ENCODE measurements around the gene ATP8A1. TPM values are rescaled to one million over a fixed set of nuclear protein-coding genes. Genes with fewer than 3 reads are reported as not detected.

The ATP8A1 gene
- total RNA-seq, 1 donor from 2014 or later = 54.6 TPM

DNA sequence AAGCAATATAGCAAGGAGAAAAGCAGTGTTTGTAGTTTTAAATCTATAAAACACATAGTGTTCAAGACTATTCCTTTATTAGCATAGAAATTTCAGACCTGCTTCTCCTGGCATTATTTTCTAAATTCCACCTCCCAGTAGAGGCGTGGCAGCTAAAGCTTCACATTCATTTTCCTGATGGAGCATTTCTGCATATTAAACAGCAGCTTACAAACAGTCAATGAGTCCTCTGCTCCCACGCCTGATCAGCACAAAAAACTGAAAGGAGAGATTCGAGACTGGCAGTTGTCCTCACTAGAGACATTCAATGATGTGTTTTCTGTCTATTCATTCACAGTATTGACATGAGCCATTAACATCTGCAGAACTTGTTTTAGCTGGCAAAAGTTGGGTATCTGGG is 198.2 kb downstream of the ATP8A1 start:
- intact Hi-C loops (cut with DNase I) = loop anchor here (5.0 kb wide), 1 partner anchor 1196 kb away; no protein-coding TSS in a partner anchor
- DNase-seq (ENCODE audit: low spot score) (no peak), ATAC-seq (peak; percentile 50)

DNA sequence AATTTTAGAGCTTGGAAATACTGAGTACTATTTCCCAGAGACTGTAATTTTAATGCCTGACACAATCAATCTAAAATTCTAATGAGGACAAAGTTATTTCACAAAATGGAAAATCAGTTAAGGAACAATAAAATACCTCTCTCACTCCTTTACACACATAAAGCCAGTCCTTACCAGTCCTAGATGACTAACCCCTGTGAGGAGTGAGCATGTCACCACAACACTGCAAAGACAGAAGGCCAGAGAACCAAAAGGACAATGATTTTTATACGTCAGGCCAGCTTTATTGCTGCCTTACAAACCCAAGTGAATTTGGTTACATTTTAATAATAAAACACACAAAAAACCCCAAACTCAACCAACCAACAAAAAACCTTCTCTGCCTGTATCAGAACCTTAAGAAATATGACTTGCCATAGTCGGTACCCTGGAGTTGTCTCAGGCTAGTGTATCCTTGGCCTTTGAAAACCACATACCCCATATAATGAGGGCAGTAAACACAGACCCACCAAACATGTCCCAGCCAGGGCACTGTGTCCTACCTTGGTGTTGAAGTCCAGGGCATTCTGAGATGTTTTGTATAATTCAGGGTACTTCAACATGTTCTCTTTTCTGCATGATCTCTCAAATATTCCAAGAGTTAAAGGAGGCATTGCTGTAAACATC is 202.0 kb downstream of the ATP8A1 start:
- intact Hi-C loops (cut with DNase I) = loop anchor here (5.0 kb wide), 1 partner anchor 1193 kb away; no protein-coding TSS in a partner anchor
- ATAC-seq (no peak), DNase-seq (ENCODE audit: low spot score) (no peak)

DNA sequence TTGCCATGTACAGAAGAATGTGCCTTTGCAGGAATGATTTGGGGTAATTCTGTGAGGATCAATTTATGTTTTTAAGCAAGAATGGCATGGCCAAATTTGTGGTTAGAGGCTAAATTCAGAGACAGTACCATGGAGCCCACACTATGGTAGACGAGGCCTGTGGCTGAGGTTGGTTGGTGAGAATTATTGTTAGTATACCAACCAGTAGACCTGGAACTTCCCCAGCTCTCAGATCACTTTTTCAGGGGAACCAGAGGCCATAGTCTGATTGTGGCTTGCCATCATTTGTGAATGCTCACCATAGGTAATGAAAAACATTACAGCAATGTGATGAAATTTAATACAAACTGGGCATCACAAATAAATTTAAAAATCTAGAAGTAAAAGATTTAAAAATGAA is 203.3 kb downstream of the ATP8A1 start:
- intact Hi-C loops (cut with DNase I) = loop anchor here (1.0 kb wide), 1 partner anchor 14 kb away; no protein-coding TSS in a partner anchor
- ATAC-seq (no peak), DNase-seq (ENCODE audit: low spot score) (no peak)

DNA sequence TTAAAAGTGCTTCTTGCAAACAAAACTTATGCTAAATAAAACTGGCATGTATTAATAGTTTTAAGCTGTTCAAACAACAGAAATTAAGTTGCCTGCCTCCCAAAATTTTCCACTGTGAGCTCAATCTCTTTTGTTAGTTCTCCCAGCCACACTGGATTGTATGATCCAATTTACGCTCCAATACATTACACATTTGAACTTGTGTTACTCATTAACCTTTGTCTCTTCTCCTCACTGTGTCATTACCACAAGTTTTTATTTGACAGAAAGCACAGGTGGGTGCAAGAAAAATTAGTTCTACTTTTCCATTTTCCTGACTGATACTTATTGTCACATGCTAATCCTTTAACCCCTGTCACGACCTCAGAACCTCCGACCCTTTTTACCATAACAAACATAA is 204.1 kb downstream of the ATP8A1 start:
- ATAC-seq (no peak), DNase-seq (ENCODE audit: low spot score) (no peak)
- intact Hi-C loops (cut with DNase I) = loop anchor here (1.0 kb wide), 1 partner anchor 14 kb away; no protein-coding TSS in a partner anchor

DNA sequence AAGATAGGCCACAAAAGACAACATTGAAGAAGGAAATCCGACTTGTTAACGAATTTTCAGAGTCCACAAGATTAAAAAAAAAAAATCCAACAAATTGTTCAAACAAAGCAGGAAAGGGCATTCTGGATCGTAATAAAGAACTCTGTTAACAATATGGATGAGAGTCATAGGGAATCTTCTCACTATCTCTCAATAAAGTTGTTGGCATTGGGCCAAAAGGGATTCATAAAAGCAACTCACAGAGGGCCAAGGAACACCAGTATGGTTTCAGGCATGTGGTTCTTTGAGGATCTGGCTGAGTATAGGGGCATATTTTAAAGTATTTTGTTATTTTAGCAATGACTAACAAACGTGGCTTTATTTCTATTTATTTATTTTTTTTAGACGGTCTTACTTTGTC is 210.1 kb downstream of the ATP8A1 start:
- ATAC-seq (no peak), DNase-seq (ENCODE audit: low spot score) (no peak)
- intact Hi-C loops (cut with DNase I) = no loop called here

DNA sequence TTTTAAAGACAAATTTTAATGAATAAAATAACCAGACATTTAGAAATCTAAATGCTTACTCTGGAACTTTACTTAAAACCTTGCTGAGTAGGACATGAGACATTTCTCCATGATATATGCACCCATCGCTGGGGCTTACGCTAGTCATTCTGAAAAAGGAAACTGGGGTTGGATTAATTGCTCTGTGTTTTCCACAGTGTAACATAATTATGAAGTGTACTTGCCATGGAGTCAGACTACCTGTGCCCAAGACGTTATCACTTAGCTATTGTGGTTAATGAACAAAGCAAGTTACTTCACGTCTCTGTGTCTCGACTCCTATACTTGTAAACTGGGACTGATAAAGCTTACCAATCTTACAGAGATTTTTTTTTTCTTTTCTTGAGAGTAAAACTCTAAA is 211.9 kb downstream of the ATP8A1 start:
- DNase-seq (ENCODE audit: low spot score) = no peak
- intact Hi-C loops (cut with DNase I) = no loop called here
- no peak for ATAC-seq

DNA sequence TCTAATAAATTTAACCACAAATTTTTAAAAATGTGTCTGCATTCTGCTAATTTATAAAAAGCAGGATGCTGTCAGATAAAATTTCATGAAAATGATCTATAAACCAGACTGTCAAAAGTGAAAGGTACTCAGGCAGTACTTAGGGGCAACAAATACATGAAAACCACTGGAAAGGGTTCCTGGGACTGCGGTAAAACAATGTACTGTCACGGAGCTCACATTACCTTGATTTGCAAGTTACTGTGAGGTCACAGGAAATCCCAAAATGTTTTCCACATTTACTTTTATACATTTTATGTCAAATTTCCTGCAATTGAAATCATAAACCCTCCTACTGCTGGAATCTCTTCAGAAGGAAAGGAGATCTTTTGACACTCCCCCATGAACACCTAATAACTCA is 214.3 kb downstream of the ATP8A1 start:
- no peak for ATAC-seq
- intact Hi-C loops (cut with DNase I) = no loop called here
- DNase-seq (ENCODE audit: low spot score) = no peak

DNA sequence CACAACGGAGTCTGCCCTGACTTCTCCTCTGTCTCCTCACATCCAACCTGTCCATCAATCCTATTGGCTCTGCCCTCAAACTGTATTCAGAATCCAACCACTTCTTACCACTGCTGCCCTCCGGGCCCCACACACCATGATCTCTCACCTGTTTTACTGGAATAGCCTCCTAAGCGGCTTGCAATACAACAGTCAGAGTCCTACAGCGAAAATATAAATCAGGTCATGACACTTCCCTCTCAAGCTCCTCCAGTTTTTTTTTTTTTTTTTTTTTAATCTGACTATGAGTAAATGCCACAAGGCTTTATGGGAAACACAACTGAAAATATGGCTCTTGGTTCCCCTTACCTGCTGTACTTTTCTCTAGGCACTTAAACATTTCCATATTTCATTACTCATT is 216.8 kb downstream of the ATP8A1 start:
- intact Hi-C loops (cut with DNase I) = no loop called here
- DNase-seq (ENCODE audit: low spot score) = no peak
- no peak for ATAC-seq

DNA sequence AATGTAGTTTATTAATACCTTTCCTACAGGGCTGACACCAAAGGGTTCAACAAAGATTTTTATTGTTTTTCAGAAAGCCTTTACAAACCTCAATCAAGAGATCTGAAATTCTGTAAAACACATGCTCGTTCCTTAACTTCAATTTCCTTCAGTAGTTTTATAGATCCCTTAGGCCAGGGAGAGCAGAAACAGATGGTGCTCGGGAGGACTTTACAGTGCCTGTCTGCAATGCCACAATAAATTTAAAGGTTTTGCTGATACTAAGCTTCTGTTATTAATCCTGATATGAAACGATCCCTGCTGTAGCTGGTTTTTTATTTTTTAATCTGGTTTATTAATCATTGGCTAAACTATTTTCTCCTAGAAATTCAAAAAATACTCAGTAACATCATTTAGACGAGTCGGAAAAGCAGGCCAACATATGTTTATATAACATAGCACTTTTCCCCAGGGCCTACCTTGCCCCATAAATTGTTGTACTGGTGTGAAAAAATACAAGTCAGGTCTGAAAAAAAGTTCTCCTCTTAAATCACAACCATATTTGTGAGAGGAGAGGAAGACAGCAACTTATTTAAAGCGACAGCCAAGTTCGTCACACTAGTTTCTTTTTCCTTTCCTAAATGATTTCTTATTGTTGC is 219.9 kb downstream of the ATP8A1 start:
- DNase-seq (ENCODE audit: low spot score) (no peak), ATAC-seq (no peak)
- intact Hi-C loops (cut with DNase I) = no loop called here

DNA sequence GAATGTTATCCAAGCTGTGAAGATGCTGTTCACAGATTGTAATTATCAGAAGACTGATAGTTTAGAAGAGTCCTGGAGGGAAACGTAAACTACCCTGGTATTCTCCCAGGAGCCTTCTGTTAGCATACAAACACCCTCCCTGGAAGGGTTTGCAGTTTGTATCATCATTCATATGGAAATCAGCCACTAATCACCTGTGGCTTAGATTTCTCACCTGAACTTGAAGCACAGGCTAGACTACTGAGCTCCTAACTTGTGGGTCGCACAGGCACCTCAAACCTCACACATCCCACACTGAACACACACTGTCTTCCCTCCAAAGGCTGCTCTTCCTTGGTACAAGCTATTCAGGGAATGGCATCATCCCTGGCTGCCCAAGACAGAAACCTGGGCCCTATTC is 228.9 kb downstream of the ATP8A1 start:
- ATAC-seq (no peak), DNase-seq (ENCODE audit: low spot score) (no peak)
- intact Hi-C loops (cut with DNase I) = no loop called here

DNA sequence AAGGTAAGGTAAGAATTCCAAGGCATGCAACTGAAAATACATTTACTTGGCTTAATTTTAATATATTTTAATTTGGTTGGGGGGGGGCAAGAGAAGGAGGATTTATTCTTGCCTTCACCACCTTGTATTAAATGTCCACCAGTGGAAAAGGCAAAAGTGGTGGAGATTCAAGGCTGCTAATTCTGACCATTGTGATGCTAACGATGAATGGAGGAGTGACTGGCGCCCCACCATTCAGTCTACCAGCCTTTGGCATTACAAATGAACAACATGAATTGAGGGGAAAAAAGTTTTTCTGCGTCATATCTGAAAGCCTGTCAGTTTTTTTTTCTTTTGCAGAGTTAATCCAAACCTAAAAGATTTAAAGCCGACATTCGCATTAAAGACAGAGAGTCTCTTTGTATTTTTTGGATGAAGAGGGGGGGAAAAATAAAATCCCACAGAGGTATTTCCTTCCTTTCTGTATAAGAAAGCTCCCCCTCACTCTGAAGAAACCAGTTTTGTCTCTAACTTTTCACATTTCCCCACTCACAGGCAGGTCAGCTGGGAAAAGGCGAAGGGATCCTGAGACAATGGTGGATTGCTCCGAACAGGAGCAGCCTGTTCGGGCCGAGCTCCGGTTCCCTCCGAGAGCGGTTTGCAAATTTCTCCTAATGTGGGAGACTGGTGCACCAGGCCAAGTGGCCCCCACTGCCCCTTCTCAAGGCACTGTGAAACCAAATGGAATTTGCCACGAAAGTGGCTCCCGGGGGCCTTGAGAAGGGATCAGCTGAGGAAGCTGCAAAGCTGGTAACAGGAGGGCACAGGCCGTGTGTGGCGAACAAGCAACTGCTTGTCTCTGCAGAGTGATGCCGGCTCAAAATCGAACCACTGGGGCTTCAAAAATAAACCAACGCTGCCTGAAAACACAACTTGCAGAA is 231.5 kb downstream of the ATP8A1 start:
- DNase-seq (ENCODE audit: low spot score) = no peak
- intact Hi-C loops (cut with DNase I) = no loop called here
- no peak for ATAC-seq

DNA sequence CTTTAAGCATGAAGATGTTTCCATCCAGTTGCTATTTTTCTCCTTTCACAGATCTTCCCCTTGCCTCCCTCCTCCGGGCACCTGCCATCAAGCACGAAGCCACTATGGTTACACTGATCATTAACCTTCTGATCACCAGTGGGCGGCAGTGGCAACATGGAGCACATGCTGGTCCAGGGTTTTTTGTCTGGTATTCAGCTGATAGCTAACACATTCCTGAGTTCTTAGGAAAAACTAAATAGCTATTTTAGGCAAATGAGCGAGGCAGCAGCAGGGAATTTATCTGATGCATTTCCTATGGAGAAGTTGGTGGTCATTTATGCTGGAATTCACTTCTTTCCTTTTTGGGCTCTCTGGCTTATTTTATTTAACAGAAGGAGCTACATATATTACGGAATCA is 236.8 kb downstream of the ATP8A1 start:
- ATAC-seq = no peak
- intact Hi-C loops (cut with DNase I) = no loop called here
- DNase-seq (ENCODE audit: low spot score) = no peak

DNA sequence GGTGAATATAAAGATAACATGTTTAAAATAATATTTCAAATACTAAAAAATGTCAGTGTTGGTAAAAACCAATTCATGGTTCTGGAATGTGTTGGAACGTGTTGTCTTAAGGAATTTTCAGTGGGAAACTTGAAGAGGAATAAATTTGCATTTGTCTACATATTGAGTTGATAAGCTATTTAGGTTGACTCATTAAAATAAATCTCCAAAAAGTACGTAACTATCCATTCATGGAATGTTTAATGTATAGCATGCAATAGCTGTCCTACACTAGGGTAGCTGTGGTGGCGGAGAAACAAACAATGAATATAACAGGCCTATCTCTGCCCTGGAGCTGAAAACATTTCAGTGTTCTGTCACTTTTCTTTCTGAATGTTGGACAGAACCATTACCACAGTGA is 239.4 kb downstream of the ATP8A1 start:
- no peak for DNase-seq (ENCODE audit: low spot score)
- no peak for ATAC-seq
- intact Hi-C loops (cut with DNase I) = no loop called here

DNA sequence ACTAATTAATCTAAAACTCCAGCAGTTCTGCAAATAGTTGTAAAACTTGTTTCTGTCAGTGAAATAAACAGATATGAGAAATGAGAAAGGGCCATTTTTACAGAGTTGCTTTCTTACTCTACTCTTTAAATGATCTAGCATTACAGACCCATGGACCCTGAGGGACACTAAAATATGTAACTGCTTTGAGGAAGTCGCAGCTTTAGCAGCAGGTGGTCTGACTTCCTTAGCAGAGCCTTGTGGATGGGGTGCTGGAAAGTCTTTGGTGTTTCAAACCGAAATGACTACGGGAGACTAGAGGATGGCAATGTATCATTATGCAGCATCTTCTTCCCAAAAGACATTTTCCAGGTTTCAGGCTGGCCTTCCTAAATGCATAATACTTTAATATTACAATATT is 240.9 kb downstream of the ATP8A1 start:
- DNase-seq (ENCODE audit: low spot score) (no peak), ATAC-seq (no peak)
- intact Hi-C loops (cut with DNase I) = no loop called here

DNA sequence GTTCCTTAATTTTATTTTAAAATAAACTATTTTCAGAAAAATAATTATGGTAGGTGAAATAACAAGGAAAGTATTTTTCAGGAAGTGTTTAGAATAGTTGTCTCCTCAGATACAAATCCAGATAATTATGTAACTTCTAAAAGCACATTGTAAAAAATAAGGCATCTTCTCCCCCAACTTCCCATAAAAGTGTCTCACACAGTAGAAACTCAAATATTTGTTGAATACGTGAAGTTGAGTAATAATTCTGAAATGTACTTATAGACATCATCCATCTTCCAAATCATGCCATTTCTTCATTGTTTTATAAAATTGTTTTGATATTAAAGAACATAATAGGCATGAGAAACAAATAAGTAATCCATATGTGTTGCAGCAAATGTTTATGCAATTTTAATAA is 241.6 kb downstream of the ATP8A1 start:
- no peak for DNase-seq (ENCODE audit: low spot score)
- intact Hi-C loops (cut with DNase I) = no loop called here

DNA sequence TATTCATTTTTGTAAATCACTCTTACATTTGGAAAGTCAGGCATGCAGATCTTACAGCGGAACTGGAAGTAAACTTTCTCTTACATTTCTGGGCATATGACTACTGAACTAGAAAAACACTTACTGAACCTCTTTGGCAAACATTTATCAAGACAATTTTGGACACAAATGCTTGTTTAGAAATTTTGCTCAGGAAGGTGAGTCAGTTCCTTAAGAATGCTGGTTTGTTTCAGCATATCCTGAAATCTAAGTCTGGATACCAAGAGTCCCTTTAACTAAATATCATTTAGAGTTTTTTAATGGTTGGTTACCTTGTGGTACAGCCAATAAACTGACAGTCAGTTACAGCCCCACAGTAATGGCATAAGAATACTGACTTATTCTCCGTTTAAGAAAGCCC is 244.7 kb downstream of the ATP8A1 start:
- intact Hi-C loops (cut with DNase I) = no loop called here
- ATAC-seq (peak; percentile 49), DNase-seq (ENCODE audit: low spot score) (no peak)

More for the DNA sequence above, 241.6 kb downstream of the ATP8A1 start:
- no peak for ATAC-seq

DNA sequence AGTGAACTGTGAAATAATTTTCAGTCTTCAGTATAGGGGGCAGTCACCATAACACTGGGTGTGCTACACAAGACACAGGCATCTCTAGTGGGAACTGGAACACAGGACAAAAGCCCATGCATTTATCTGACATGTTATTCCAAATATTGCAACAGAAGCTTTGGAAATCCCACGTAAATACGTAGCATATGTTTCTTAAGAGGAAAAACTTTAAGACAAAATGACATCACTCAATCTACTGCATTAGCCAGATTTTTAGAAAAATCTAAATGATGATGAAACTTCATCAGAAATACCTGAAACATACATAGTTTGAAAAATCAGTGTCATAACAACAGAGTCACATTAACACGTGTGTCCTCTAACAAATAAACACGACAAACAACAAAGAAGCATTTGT is 245.1 kb downstream of the ATP8A1 start:
- ATAC-seq (no peak), DNase-seq (ENCODE audit: low spot score) (no peak)
- intact Hi-C loops (cut with DNase I) = no loop called here

DNA sequence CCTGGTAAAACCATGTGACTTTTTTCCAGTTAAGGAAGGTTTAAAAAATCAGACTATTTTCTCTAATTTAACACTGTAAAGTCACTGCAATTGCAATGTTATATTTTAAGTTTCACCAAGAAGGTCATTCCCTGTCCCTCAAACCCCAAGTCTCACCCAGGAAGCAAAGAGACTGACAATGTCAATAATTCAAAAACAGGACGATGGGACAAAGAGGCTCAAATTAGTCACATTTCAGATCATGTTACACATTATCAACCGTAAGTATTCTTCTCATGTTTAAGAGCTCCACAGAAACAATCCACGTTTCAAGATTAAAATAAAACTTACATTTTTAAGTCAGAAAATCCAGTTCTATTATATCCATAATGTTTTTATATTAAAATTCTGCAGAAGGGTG is 246.5 kb downstream of the ATP8A1 start:
- ATAC-seq = no peak
- no peak for DNase-seq (ENCODE audit: low spot score)
- intact Hi-C loops (cut with DNase I) = no loop called here

DNA sequence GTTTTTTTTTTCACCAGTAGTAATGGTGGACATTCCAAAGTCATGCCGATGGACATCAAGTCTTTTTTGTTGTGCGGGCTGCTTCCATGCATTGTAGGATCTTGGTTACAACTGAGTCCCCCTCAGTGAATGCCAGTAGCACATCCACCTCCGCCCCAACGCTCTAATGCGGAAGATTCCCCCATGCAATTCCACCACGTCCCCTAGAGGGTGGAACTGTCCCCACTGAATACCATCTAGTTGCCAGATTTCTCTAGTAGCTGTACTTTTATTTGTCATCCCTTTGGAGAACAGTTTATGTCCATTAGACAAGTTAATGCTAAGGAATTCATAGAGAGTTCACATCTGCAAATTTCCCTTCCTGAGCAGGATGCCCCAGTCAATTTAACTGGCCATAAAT is 252.9 kb downstream of the ATP8A1 start:
- DNase-seq (ENCODE audit: low spot score) = no peak
- no peak for ATAC-seq
- intact Hi-C loops (cut with DNase I) = no loop called here

DNA sequence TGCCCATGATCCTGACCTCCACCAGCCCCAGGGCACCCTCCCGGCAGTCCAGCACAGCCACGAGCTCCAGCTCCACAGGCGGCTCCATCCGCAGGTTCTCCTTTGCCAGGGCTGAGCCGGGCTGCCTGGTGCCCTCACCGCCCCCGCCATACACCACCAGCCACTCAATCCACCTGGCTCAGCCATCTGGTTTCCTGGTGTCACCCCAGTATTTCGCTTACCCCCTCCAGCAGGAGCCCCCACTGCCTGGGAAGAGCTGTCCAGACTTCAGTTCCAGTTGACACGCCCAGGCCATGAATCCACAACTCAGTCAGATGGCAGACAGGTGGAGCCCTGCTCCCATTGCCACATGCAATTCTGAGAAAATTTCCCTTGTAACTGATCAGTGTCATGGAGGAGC is 255.7 kb downstream of the ATP8A1 start:
- no peak for DNase-seq (ENCODE audit: low spot score)
- intact Hi-C loops (cut with DNase I) = no loop called here
- peak; percentile 14 for ATAC-seq
